ENCODE measurements around the gene DGKG.

GRCh38 chr3:186107215-186108105 is 254.6 kb downstream of the DGKG start:
- TF ChIP-seq, protein P1, sequence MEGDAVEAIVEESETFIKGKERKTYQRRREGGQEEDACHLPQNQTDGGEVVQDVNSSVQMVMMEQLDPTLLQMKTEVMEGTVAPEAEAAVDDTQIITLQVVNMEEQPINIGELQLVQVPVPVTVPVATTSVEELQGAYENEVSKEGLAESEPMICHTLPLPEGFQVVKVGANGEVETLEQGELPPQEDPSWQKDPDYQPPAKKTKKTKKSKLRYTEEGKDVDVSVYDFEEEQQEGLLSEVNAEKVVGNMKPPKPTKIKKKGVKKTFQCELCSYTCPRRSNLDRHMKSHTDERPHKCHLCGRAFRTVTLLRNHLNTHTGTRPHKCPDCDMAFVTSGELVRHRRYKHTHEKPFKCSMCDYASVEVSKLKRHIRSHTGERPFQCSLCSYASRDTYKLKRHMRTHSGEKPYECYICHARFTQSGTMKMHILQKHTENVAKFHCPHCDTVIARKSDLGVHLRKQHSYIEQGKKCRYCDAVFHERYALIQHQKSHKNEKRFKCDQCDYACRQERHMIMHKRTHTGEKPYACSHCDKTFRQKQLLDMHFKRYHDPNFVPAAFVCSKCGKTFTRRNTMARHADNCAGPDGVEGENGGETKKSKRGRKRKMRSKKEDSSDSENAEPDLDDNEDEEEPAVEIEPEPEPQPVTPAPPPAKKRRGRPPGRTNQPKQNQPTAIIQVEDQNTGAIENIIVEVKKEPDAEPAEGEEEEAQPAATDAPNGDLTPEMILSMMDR (IDR thresholded peaks at IDR 0.05), result no peak
- no peak for TF ChIP-seq POLR2A (IDR thresholded peaks at IDR 0.05)

Measured in testis (tissue), 2 donors.